ENCODE measurements around the gene MACROD2. TPM values are rescaled to one million over a fixed set of nuclear protein-coding genes. Genes with fewer than 3 reads are reported as not detected.

Gene MACROD2
- total RNA-seq, 1 experiment from 2014 or later: 3.7 TPM

- H3K36me3 ChIP-seq (ENCODE audit: control insufficient read depth in 1 of 2, insufficient read depth in 2 of 2, low read length in 2 of 2): no peaks in the 10 kb centered on the region
- no TSS peak for BruUV-seq (replicated peaks)
- no peak overlapping the region for H3K9ac ChIP-seq (ENCODE audit: low read length)
- H2AFZ ChIP-seq (ENCODE audit: low read depth, low read length, poor library complexity, severe bottlenecking): no peak overlapping the region
- ChIA-PET POLR2A (no interaction called here), CTCF (no interaction called here), RAD21 (ENCODE audit: low non-redundant PET in 1 of 2, low total read pairs in 2 of 2, uncharacterized antibody in 2 of 2, unreplicated experiment in 2 of 2) (no interaction called here)
- no peaks in the 10 kb centered on the region for H3K27me3 ChIP-seq (ENCODE audit: insufficient read depth, low read length)
- no peak overlapping the region for H3K27ac ChIP-seq (ENCODE audit: low read depth, low read length)
- no peak for ATAC-seq
- H3K79me2 ChIP-seq (ENCODE audit: insufficient read depth, low read length): no peaks in the 10 kb centered on the region
- DNase-seq (ENCODE audit: low read depth, low spot score): no peak
- no peaks in the 10 kb centered on the region for H4K20me1 ChIP-seq (ENCODE audit: insufficient read depth)
- H3K9me3 ChIP-seq (ENCODE audit: control insufficient read depth in 1 of 2, insufficient read depth in 1 of 2, low read depth in 1 of 2, low read length in 2 of 2): peaks cover 6 to 8% of the 10 kb centered on the region in 2 experiments; a peak in 2 of 4 replicates
- TF ChIP-seq POLR2AphosphoS5 (IDR thresholded peaks at IDR 0.05; ENCODE audit: low read depth, low read length) (no peak), CBX3 (IDR thresholded peaks at IDR 0.05; ENCODE audit: low read depth) (no peak), JUND (IDR thresholded peaks at IDR 0.05) (no peak), MAX (IDR thresholded peaks at IDR 0.05) (no peak), SIN3A (IDR thresholded peaks at IDR 0.05; ENCODE audit: low read depth) (no peak), CEBPB (IDR thresholded peaks at IDR 0.05; ENCODE audit: low read depth) (no peak), SP1 (IDR thresholded peaks at IDR 0.05; ENCODE audit: low read depth) (no peak)
- intact Hi-C loops (cut with micrococcal nuclease): no loop called here
- no peak overlapping the region for H3K4me2 ChIP-seq (ENCODE audit: low read length)
- no peaks in the 10 kb centered on the region for H3K4me1 ChIP-seq (ENCODE audit: control insufficient read depth in 1 of 2, insufficient read depth in 2 of 2, low read length in 2 of 2)
- no peak overlapping the region for H3K4me3 ChIP-seq (replicated peaks in 1 of 2; ENCODE audit: low read depth in 1 of 2, low read length in 2 of 2)
- H3K9me2 ChIP-seq (ENCODE audit: insufficient read depth): no peaks in the 10 kb centered on the region
Observed at GRCh38 chr20:15940127-15940526, 1944.8 kb downstream of the MACROD2 start.

GRCh38 chr20:15942130-15942529, 1946.8 kb downstream of the MACROD2 start:
- no peaks in the 10 kb centered on the region for H3K36me3 ChIP-seq (ENCODE audit: control insufficient read depth in 1 of 2, insufficient read depth in 2 of 2, low read length in 2 of 2)
- H3K9me3 ChIP-seq (ENCODE audit: control insufficient read depth in 1 of 2, insufficient read depth in 1 of 2, low read depth in 1 of 2, low read length in 2 of 2): peaks cover 8 to 10% of the 10 kb centered on the region in 2 experiments; a peak in 2 of 4 replicates
- H2AFZ ChIP-seq (ENCODE audit: low read depth, low read length, poor library complexity, severe bottlenecking): no peak overlapping the region
- POLR2A ChIA-PET: no interaction called here
- no peak overlapping the region for H3K4me2 ChIP-seq (ENCODE audit: low read length)
- no peak overlapping the region for H3K9ac ChIP-seq (ENCODE audit: low read length)
- no peak overlapping the region for H3K4me3 ChIP-seq (replicated peaks in 1 of 2; ENCODE audit: low read depth in 1 of 2, low read length in 2 of 2)
- H3K79me2 ChIP-seq (ENCODE audit: insufficient read depth, low read length): no peaks in the 10 kb centered on the region
- no peaks in the 10 kb centered on the region for H3K4me1 ChIP-seq (ENCODE audit: control insufficient read depth in 1 of 2, insufficient read depth in 2 of 2, low read length in 2 of 2)
- no peaks in the 10 kb centered on the region for H4K20me1 ChIP-seq (ENCODE audit: insufficient read depth)
- H3K27ac ChIP-seq (ENCODE audit: low read depth, low read length): no peak overlapping the region
- no peaks in the 10 kb centered on the region for H3K27me3 ChIP-seq (ENCODE audit: insufficient read depth, low read length)
- RAD21 ChIA-PET (ENCODE audit: low non-redundant PET in 1 of 2, low total read pairs in 2 of 2, uncharacterized antibody in 2 of 2, unreplicated experiment in 2 of 2): no interaction called here
- intact Hi-C loops (cut with micrococcal nuclease): no loop called here
- ATAC-seq (no peak), DNase-seq (ENCODE audit: low read depth, low spot score) (no peak)
- no peak for TF ChIP-seq MAX (IDR thresholded peaks at IDR 0.05)
- TF ChIP-seq RAD21 (IDR thresholded peaks at IDR 0.05; ENCODE audit: low read depth): no peak
- TF ChIP-seq SRF (IDR thresholded peaks at IDR 0.05; ENCODE audit: low read depth): no peak
- TF ChIP-seq CTCF (IDR thresholded peaks at IDR 0.05 in 2 of 3, conservative IDR thresholded peaks at IDR 0.05 in 1 of 3; ENCODE audit: borderline replicate concordance in 1 of 3, insufficient read depth in 1 of 3, low read depth in 2 of 3, low read length in 2 of 3): no peak
- no peak for TF ChIP-seq ATF3 (IDR thresholded peaks at IDR 0.05)
- no peak for TF ChIP-seq SP1 (IDR thresholded peaks at IDR 0.05; ENCODE audit: low read depth)
- no peak for TF ChIP-seq JUND (IDR thresholded peaks at IDR 0.05)
- no peak for TF ChIP-seq CEBPB (IDR thresholded peaks at IDR 0.05; ENCODE audit: low read depth)
- H3K9me2 ChIP-seq (ENCODE audit: insufficient read depth): no peaks in the 10 kb centered on the region
- CTCF ChIA-PET: no interaction called here
- BruUV-seq (replicated peaks): no TSS peak

Measured in HCT116 (cell line).